ENCODE measurements around the gene CACUL1. TPM values are rescaled to one million over a fixed set of nuclear protein-coding genes. Genes with fewer than 3 reads are reported as not detected.
A peak's percentile ranks its signal among the peaks of the same experiment; 100 is the strongest.

The CACUL1 gene
- 10 to 100 TPM; 31.5 to 34.0 (median 32.7) TPM for total RNA-seq (2021; fragmentation: NEBNext Ultra II Directional; extraction: Animal tissue kit (Norgen Biotek cat#: 25700))
- long read RNA-seq, full-length matches to known transcripts: 22 of 113 reads
- long read RNA-seq, partial matches to known transcripts: 1 of 113 reads
- long read RNA-seq, other reads (novel, unspliced or antisense): 90 of 113 reads

DNA sequence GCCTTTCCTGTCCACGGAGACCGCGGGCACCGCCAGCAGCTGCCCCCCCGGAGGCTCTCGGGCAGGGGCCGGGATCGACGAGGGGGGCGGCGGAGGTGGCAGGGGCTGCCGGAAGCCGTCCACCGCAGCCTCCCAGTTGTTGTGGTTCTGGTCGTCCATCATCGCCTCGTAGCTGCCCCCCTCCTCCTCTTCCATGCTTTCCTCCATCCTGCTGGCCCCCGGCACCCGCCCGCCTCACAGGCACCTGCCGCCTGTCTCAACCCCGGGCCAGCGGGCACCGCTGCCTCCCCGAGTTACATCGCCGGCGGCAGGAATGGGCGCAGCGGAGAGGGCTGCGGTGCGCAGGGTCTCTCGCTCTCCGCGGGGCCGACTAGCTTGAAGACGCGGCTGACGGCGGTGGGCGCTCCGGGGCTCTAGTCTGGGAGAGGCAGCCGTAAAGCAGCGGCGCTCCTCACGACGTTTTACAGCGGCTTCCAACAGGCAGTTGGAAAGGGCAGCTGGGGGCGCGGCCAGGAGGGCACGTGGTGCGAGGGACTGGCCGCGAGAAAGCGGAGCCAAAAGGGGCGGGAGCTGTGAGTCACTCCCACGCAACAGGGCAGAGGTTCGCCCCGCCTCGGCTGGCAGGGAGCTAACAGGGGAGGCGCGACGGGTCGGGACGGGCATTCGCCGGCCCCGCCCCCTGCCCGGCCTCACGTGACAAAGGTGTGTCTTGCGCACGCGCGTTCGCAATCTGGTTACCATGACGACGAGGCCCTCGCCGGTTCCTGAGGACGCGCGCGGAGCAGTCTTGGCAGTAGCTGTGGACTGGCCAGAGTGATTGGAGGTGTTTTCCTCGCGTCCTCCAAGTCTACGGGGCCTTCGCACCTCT, at the start of gene CACUL1:
TSS of gene CACUL1 (minus strand) at position 415 of the 868 bp plus-strand sequence. CDS start at position 207, 208 bp downstream.
- Mint-ChIP-seq H3K36me3 (ENCODE audit: low read depth) (no peaks in the 10 kb centered on the region), H3K9me3 (no peaks in the 10 kb centered on the region), H3K27ac (peak within 1 kb of the TSS; percentile 88), H3K27me3 (ENCODE audit: insufficient read depth) (peaks cover 6% of the 10 kb centered on the region), H3K4me1 (ENCODE audit: low read depth) (peaks cover 28% of the 10 kb centered on the region), H3K4me3 (peak within 1 kb of the TSS; percentile 87)
- DNase-seq: peak; percentile 100
- TF ChIP-seq, protein P1, sequence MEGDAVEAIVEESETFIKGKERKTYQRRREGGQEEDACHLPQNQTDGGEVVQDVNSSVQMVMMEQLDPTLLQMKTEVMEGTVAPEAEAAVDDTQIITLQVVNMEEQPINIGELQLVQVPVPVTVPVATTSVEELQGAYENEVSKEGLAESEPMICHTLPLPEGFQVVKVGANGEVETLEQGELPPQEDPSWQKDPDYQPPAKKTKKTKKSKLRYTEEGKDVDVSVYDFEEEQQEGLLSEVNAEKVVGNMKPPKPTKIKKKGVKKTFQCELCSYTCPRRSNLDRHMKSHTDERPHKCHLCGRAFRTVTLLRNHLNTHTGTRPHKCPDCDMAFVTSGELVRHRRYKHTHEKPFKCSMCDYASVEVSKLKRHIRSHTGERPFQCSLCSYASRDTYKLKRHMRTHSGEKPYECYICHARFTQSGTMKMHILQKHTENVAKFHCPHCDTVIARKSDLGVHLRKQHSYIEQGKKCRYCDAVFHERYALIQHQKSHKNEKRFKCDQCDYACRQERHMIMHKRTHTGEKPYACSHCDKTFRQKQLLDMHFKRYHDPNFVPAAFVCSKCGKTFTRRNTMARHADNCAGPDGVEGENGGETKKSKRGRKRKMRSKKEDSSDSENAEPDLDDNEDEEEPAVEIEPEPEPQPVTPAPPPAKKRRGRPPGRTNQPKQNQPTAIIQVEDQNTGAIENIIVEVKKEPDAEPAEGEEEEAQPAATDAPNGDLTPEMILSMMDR (IDR thresholded peaks at IDR 0.05): no peak

GRCh38 chr10:118804262-118804773, 49.5 kb upstream of the CACUL1 start:
- H3K4me3 Mint-ChIP-seq: no peak overlapping the region
- H3K27ac Mint-ChIP-seq: no peak overlapping the region
- peaks cover 37% of the 10 kb centered on the region for H3K27me3 Mint-ChIP-seq (ENCODE audit: insufficient read depth)
- TF ChIP-seq, protein P1 (IDR thresholded peaks at IDR 0.05): no peak
- DNase-seq: no peak
- no peaks in the 10 kb centered on the region for H3K36me3 Mint-ChIP-seq (ENCODE audit: low read depth)
- no peaks in the 10 kb centered on the region for H3K4me1 Mint-ChIP-seq (ENCODE audit: low read depth)
- H3K9me3 Mint-ChIP-seq: no peaks in the 10 kb centered on the region

DNA sequence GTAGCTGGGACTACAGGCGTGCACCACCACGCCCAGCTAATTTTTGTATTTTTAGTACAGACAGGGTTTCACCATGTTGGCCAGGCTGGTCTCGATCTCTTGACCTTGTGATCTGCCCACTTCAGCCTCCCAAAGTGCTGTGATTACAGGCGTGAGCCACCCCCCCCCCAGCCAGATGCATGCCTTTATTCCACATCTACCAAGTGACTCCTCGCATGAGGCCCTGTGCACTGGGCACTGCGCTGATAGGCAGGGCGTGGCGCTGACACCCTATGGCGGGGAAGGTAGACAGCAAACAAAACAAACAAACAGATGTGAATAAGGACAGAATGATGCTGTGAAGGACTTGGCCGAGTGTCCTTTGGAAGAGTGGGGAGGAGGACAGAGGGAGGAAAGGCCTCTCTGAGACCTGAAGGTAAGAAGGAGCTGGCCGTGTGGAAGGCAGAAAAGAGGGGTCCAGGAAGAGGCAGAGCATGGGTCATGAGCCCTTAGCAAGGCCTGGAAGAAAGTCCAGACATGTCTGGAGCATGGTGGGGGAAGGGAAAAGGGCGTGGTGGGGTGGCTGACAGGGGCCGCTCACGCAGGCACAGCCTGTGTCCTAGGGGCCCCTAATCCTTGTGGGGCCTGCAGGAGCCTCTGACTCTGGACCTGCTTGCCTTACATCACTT, 47.5 kb upstream of the CACUL1 start:
- TF ChIP-seq, protein P1 (IDR thresholded peaks at IDR 0.05): no peak
- Mint-ChIP-seq H3K27ac (no peak overlapping the region), H3K36me3 (ENCODE audit: low read depth) (no peaks in the 10 kb centered on the region), H3K9me3 (no peaks in the 10 kb centered on the region), H3K4me1 (ENCODE audit: low read depth) (no peaks in the 10 kb centered on the region), H3K4me3 (no peak overlapping the region), H3K27me3 (ENCODE audit: insufficient read depth) (peaks cover 38% of the 10 kb centered on the region)
- DNase-seq: no peak

DNA sequence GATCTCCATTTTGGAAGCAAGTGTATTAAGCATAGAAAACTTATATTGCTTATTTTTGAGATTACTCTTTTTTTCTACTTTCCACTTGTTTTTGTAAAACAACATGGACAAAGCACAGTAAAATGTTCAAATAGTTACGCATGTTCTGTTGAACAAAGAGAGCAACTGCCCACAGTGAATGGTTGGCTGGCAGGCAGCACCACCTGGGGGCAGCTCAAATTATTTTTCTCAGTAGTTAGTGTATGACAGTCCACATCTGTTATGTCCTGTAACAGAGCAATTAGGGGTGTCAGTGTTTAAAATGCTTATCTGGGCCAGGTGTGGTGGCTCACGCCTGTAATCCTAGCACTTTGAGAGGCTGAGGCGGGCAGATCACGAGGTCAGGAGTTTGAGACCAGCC, 46.1 kb upstream of the CACUL1 start:
- TF ChIP-seq, protein P1 (IDR thresholded peaks at IDR 0.05): peak; percentile 58
- H3K27ac Mint-ChIP-seq: no peak overlapping the region
- no peaks in the 10 kb centered on the region for H3K36me3 Mint-ChIP-seq (ENCODE audit: low read depth)
- peak; percentile 18 for DNase-seq
- H3K4me3 Mint-ChIP-seq: no peak overlapping the region
- H3K4me1 Mint-ChIP-seq (ENCODE audit: low read depth): no peaks in the 10 kb centered on the region
- H3K9me3 Mint-ChIP-seq: peaks cover 6% of the 10 kb centered on the region; the same call in 1 of the 2 replicates
- peaks cover 40% of the 10 kb centered on the region for H3K27me3 Mint-ChIP-seq (ENCODE audit: insufficient read depth)

- Mint-ChIP-seq H3K27ac (no peak overlapping the region), H3K4me1 (ENCODE audit: low read depth) (no peaks in the 10 kb centered on the region), H3K27me3 (ENCODE audit: insufficient read depth) (peaks cover 34% of the 10 kb centered on the region), H3K9me3 (peaks cover 10% of the 10 kb centered on the region; the same call in 1 of the 2 replicates), H3K4me3 (no peak overlapping the region), H3K36me3 (ENCODE audit: low read depth) (no peaks in the 10 kb centered on the region)
- peak; percentile 6 for DNase-seq
- TF ChIP-seq, protein P1 (IDR thresholded peaks at IDR 0.05): no peak
Observed at GRCh38 chr10:118799777-118800176, 45.0 kb upstream of the CACUL1 start.

Measured in HFFc6 (cell line).